SK-N-SH (cell line): ENCODE results near the gene FAAP20. TPM values are rescaled to one million over a fixed set of nuclear protein-coding genes. Genes with fewer than 3 reads are reported as not detected.

ENCODE experiments used
- CTCF ChIA-PET: fragments of 300-600, 350-600 bp; formaldehyde crosslinking; extraction: SDS; loops from one replicate; lab custom pipeline; 2021; lab: Yijun Ruan, JAX
- POLR2A ChIA-PET: fragments of 350-600 bp; sonication (Branson Sonifier 250); formaldehyde crosslinking; extraction: SDS; loops from one replicate; lab custom pipeline; 2020; ENCODE audit warnings: antibody characterized with exemption, inconsistent platforms; lab: Yijun Ruan, JAX
- DNase-seq: peaks from one replicate; pipeline ENCODE4 v3.0.0; 2012
- H2AFZ ChIP-seq: fragments of 200-600 bp; sonication (generic); 2 replicates; pipeline ENCODE4 v1.8.1; 2016; ENCODE audit warnings: antibody characterized with exemption, mild to moderate bottlenecking, low read depth
- H3F3A ChIP-seq: fragments of 200-600 bp; sonication (generic); replicated peaks from 2 replicates; pipeline ENCODE3; 2016; ENCODE audit warnings: antibody characterized with exemption, mild to moderate bottlenecking; ENCODE audit not compliant: insufficient read depth
- H3K27ac ChIP-seq, 2 experiments: fragments of 200-500 bp in 1 of 2; fragments of 200-600 bp in 1 of 2; sonication (Bioruptor generic) in 1 of 2; sonication (generic), shearing (Covaris generic) in 1 of 2; 2 replicates each; pipeline versions ENCODE4 v1.5.1 to v1.6.1; 2014 to 2016; ENCODE audit warnings: low read depth in 2 of 2, inconsistent platforms in 1 of 2, low read length in 1 of 2, mild to moderate bottlenecking in 1 of 2, mixed read lengths in 1 of 2
- H3K27me3 ChIP-seq: fragments of 200-600 bp; sonication (generic), shearing (Covaris generic); 2 replicates; pipeline ENCODE4 v1.6.1; 2016; ENCODE audit warnings: mixed run types; ENCODE audit not compliant: insufficient read depth
- H3K36me3 ChIP-seq, 2 experiments: fragments of 200-500 bp in 1 of 2; fragments of 200-600 bp in 1 of 2; sonication (Bioruptor generic) in 1 of 2; sonication (generic) in 1 of 2; replicated peaks in 1 of 2; 2 replicates each; pipeline versions ENCODE3 to v1.5.1; 2014 to 2016; ENCODE audit warnings: low read length in 1 of 2, mild to moderate bottlenecking in 1 of 2; ENCODE audit not compliant: insufficient read depth in 2 of 2, control insufficient read depth in 1 of 2
- H3K4me1 ChIP-seq, 2 experiments: fragments of 200-500 bp in 1 of 2; fragments of 200-600 bp in 1 of 2; sonication (Bioruptor generic) in 1 of 2; sonication (generic), shearing (Covaris generic) in 1 of 2; 2 replicates each; pipeline versions ENCODE4 v1.5.1 to v1.6.1; 2014 to 2016; ENCODE audit warnings: low read depth in 1 of 2, low read length in 1 of 2, mixed run types in 1 of 2; ENCODE audit not compliant: insufficient read depth in 2 of 2, control insufficient read depth in 1 of 2
- H3K4me2 ChIP-seq: fragments of 200-600 bp; sonication (generic), shearing (Covaris generic); 2 replicates; pipeline ENCODE4 v1.6.1; 2017; ENCODE audit warnings: mixed run types
- H3K4me3 ChIP-seq, 2 experiments: fragments of 200-500 bp in 1 of 2; fragments of 200-600 bp in 1 of 2; sonication (Bioruptor generic) in 1 of 2; sonication (generic), shearing (Covaris generic) in 1 of 2; 2 replicates each; pipeline versions ENCODE4 v1.5.1 to v1.8.1; 2014 to 2016; ENCODE audit warnings: low read depth in 2 of 2, inconsistent platforms in 1 of 2, low read length in 1 of 2, mild to moderate bottlenecking in 1 of 2, mixed read lengths in 1 of 2, moderate library complexity in 1 of 2
- H3K79me2 ChIP-seq: fragments of 200-600 bp; sonication (generic); 2 replicates; pipeline ENCODE4 v1.8.1; 2017; ENCODE audit warnings: mild to moderate bottlenecking; ENCODE audit not compliant: insufficient read depth
- H3K9ac ChIP-seq: fragments of 200-600 bp; sonication (generic); 2 replicates; pipeline ENCODE4 v1.6.1; 2017; ENCODE audit warnings: mixed run types
- H3K9me2 ChIP-seq: fragments of 200-600 bp; sonication (generic); 2 replicates; pipeline ENCODE4 v1.6.1; 2017; ENCODE audit warnings: mixed run types
- H3K9me3 ChIP-seq: fragments of 200-600 bp; sonication (generic); 2 replicates; pipeline ENCODE4 v1.6.1; 2017; ENCODE audit warnings: mixed run types, mild to moderate bottlenecking, moderate library complexity
- H4K20me1 ChIP-seq: fragments of 200-600 bp; sonication (generic); 2 replicates; pipeline ENCODE4 v1.6.1; 2017; ENCODE audit warnings: mild to moderate bottlenecking, mixed run types; ENCODE audit not compliant: insufficient read depth
- ELF1 ChIP-seq: IDR thresholded peaks from 2 replicates; pipeline ENCODE4 v1.4.0; 2012
- MXI1 ChIP-seq: IDR thresholded peaks from 2 replicates; pipeline ENCODE4 v1.6.1; 2012; ENCODE audit warnings: mild to moderate bottlenecking, low read depth, low read length, improper control_type of control experiment
- NRF1 ChIP-seq: IDR thresholded peaks from 2 replicates; pipeline ENCODE4 v1.6.1; 2012; ENCODE audit warnings: low read depth, mild to moderate bottlenecking, low read length
- SIN3A ChIP-seq: IDR thresholded peaks from 2 replicates; pipeline ENCODE4 v1.6.1; 2012; ENCODE audit warnings: low read depth, mild to moderate bottlenecking, low read length, moderate library complexity, borderline replicate concordance
- TCF12 ChIP-seq: IDR thresholded peaks from 2 replicates; pipeline ENCODE4 v1.4.0; 2012
- WGBS: methylation state at CpG from one replicate; pipeline ENCODE4 v1.1.6; 2017; ENCODE audit warnings: low lambda C conversion rate; 5-methylcytosine and 5-hydroxymethylcytosine counted together
- polyA plus RNA-seq, 3 experiments: library from polyadenylated mRNA; depleted of rRNA; stranded (reverse); fragments of >200 nt; gene quantifications; 2 replicates each; pipeline ENCODE4 v1.2.3, GENCODE V29; 2012
- TF ChIP-seq, protein P1 (sequence below): IDR thresholded peaks from 2 replicates; pipeline ENCODE4 v1.4.0; 2012; ENCODE audit warnings: low read depth, borderline replicate concordance
- TF ChIP-seq, protein P2 (sequence below): fragments of 200-600 bp; sonication (generic); IDR thresholded peaks from 2 replicates; pipeline ENCODE4 v1.6.1; 2017; ENCODE audit warnings: antibody characterized with exemption, mild to moderate bottlenecking, moderate library complexity
- TF ChIP-seq, protein P3 (sequence below): IDR thresholded peaks from 2 replicates; pipeline ENCODE4 v1.4.0; 2012; ENCODE audit warnings: low read depth

The FAAP20 gene
- polyA plus RNA-seq, 1 of the 3 experiments (the other 2 are of a cell fraction): 58.3 TPM

DNA sequence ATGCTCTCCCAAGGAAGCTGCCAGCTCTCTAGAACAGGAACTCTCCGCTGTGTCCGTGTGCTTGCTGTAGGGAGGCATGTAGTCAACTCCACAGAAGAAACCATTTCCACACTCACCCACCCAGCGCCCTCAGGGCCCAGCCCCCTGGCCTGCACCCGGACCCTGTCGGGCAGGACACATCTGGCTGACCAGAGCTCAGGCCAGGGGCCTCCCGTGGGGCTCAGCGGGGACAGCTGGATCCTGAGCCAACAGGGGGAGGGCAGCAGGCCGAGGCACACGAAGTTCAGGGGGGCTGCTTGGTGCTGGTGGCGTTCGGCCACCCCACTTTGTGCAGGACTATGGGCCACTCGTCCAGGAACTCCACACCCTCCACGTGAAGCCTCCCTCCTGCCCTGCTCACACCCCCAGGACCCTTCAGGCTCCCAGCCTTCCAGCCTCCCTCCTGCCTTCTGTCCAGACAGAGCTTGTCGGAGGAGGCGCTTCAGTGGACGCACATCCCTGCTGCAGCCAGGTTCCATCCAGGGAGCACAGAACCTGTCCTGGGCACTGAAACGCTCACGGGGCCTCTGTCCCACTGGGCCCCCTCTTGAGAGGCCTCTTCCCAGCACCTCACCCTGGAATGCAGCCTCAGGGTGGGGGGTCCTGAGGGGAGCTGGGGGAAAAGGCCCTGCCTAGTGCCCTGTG lies 15.0 kb upstream of the FAAP20 start:
- H2AFZ ChIP-seq: no peak overlapping the region
- H3K9me3 ChIP-seq: no peaks in the 10 kb centered on the region
- no peak overlapping the region for H3K4me3 ChIP-seq
- peaks cover 11% of the 10 kb centered on the region for H3F3A ChIP-seq
- CTCF ChIA-PET: interaction anchor here (1.0 to 1.6 kb wide), 4 partner anchors 14 to 172 kb away, joined by 3 to 12 read pairs (median 4); partner anchors contain the start of gene SKI
- H3K9me2 ChIP-seq: no peaks in the 10 kb centered on the region
- peaks cover 24 to 36% of the 10 kb centered on the region in 2 experiments; a peak in 2 of 4 replicates for H3K4me1 ChIP-seq
- DNase-seq: no peak
- no peaks in the 10 kb centered on the region for H3K27me3 ChIP-seq
- H3K4me2 ChIP-seq: no peak overlapping the region
- H3K9ac ChIP-seq: no peak overlapping the region
- no peaks in the 10 kb centered on the region for H4K20me1 ChIP-seq
- no peaks in the 10 kb centered on the region for H3K79me2 ChIP-seq
- POLR2A ChIA-PET: interaction anchor here (0.6 to 1.3 kb wide), 2 partner anchors 18 to 184 kb away, joined by 3 to 4 read pairs; no protein-coding TSS in a partner anchor
- H3K27ac ChIP-seq: peak overlapping the region in 1 of 2 experiments; percentile 62; a peak in 1 of 4 replicates
- no peaks in the 10 kb centered on the region for H3K36me3 ChIP-seq
- 72% methylated on average over 6 of the region's 18 CpGs for WGBS
- TF ChIP-seq MXI1 (no peak), TCF12 (no peak), SIN3A (no peak), ELF1 (no peak)
- TF ChIP-seq, protein P1, sequence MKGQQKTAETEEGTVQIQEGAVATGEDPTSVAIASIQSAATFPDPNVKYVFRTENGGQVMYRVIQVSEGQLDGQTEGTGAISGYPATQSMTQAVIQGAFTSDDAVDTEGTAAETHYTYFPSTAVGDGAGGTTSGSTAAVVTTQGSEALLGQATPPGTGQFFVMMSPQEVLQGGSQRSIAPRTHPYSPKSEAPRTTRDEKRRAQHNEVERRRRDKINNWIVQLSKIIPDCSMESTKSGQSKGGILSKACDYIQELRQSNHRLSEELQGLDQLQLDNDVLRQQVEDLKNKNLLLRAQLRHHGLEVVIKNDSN: no peak
- TF ChIP-seq, protein P2, sequence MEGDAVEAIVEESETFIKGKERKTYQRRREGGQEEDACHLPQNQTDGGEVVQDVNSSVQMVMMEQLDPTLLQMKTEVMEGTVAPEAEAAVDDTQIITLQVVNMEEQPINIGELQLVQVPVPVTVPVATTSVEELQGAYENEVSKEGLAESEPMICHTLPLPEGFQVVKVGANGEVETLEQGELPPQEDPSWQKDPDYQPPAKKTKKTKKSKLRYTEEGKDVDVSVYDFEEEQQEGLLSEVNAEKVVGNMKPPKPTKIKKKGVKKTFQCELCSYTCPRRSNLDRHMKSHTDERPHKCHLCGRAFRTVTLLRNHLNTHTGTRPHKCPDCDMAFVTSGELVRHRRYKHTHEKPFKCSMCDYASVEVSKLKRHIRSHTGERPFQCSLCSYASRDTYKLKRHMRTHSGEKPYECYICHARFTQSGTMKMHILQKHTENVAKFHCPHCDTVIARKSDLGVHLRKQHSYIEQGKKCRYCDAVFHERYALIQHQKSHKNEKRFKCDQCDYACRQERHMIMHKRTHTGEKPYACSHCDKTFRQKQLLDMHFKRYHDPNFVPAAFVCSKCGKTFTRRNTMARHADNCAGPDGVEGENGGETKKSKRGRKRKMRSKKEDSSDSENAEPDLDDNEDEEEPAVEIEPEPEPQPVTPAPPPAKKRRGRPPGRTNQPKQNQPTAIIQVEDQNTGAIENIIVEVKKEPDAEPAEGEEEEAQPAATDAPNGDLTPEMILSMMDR: no peak
- TF ChIP-seq, protein P3, sequence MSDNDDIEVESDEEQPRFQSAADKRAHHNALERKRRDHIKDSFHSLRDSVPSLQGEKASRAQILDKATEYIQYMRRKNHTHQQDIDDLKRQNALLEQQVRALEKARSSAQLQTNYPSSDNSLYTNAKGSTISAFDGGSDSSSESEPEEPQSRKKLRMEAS: no peak

DNA sequence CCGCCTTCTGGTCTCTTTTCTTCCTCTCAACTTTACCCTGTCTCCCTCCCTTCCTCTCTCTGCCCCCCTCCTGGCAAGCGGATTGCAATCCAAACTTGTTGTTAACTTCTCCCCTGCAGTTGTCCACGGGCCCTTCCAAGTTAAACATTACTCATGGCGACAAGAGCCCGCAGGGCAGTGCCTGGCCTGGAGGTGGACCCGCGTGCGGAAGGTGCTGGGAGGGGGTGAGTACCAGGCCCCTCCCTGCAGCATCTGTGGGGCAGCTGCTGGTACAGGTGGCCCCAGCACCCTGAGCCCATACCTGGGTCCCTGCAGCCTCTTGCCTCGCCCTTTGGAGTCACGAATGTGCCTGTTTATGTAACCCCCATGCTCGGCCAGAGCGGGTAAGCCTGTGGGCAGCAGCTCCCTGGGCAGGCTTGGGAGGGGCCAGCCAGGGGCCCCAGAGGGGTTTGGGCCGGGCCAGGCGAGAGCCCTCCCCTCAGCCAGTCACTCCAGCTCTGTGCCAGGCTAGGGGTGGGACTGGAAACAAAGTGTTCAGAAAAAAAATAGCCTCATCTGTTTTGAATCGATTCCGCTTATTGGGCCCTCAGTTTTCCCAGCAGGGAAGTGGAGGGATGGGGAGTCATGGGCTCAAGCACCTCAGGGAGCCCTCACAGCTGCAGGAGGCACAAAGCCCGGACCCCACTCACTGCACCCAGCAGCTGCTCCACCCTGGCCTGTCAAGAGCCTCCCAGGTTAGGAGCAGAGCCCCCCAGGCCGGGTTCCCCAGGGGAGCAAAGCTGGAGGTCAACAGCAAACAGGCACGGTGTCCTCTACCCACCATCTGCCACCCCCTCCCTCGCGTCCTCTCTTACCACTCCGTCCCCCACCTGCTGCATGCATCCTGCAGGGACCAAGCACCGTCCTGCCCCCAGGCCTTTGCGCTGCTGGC lies 14.0 kb upstream of the FAAP20 start:
- ChIA-PET CTCF (interaction anchor here (0.9 to 1.6 kb wide), 4 partner anchors 14 to 173 kb away, joined by 4 to 12 read pairs (median 4); partner anchors contain the start of genes FAAP20 and SKI), POLR2A (interaction anchor here (1.3 kb wide), 1 partner anchor 185 kb away, joined by 4 read pairs; no protein-coding TSS in a partner anchor)
- Histone ChIP-seq H3K4me3 (no peak overlapping the region), H3K27ac (peak overlapping the region in 1 of 2 experiments; percentile 62; a peak in 2 of 4 replicates), H3K9ac (no peak overlapping the region; the same call in 1 of the 2 replicates), H2AFZ (no peak overlapping the region), H3K9me2 (no peaks in the 10 kb centered on the region), H3K4me2 (peak overlapping the region; percentile 65; the same call in 1 of the 2 replicates), H3K9me3 (no peaks in the 10 kb centered on the region), H3K4me1 (peaks cover 20 to 38% of the 10 kb centered on the region in 2 experiments; a peak in 2 of 4 replicates), H3F3A (peaks cover 8% of the 10 kb centered on the region), H4K20me1 (no peaks in the 10 kb centered on the region), H3K27me3 (no peaks in the 10 kb centered on the region), H3K36me3 (no peaks in the 10 kb centered on the region), H3K79me2 (no peaks in the 10 kb centered on the region)
- WGBS: 69% methylated on average over 18 of the region's 24 CpGs
- TF ChIP-seq NRF1: no peak
- TF ChIP-seq, protein P2: no peak
- DNase-seq: no peak
